GM21825 (cell line): ENCODE data around the gene DNAI1.
"Not testable (repeated sequence)": the region's sequence is repeated elsewhere in the genome, so short reads cannot be mapped to it uniquely, and the experiment has no call there.

ENCODE experiments used
- ATAC-seq: cut with Tn5 transposase; IDR thresholded peaks from one replicate; pipeline ENCODE4 v1.9.1; 2021; ENCODE audit warnings: mild to moderate bottlenecking, moderate library complexity; ENCODE audit not compliant: unreplicated experiment

Gene DNAI1

GRCh38 chr9:34450644-34451043 is 8.0 kb upstream of the DNAI1 start:
- no peak for ATAC-seq

GRCh38 chr9:34451135-34451534 is 7.5 kb upstream of the DNAI1 start:
- ATAC-seq, result no peak

- no peak for ATAC-seq
Observed at GRCh38 chr9:34451545-34451944, 7.1 kb upstream of the DNAI1 start.

GRCh38 chr9:34452568-34452967 is 6.0 kb upstream of the DNAI1 start:
- ATAC-seq, result no peak

GRCh38 chr9:34454571-34455065 is 4.0 kb upstream of the DNAI1 start:
- ATAC-seq, result no peak

DNA sequence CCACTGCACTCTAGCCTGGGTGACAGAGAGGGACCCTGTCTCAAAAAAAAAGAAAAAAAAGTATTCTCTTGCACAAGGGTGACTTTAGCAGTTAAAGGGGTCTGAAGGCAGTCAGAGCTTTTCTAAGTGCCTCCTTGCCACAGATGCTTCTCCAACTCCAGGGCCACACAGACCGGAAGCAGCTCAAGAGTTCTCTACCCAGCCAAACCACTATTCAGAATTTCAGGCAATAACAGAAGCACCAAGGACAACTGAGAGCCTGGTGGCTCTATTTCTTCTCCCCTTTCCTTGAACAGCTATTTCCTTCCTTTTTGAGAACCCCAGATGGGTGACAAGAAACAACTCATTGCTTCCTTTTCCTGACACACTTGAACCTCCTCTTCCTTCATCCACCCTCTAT is 2.5 kb upstream of the DNAI1 start:
- no peak for ATAC-seq

GRCh38 chr9:34456746-34457145 is 1.9 kb upstream of the DNAI1 start:
- ATAC-seq, result no peak

- no peak for ATAC-seq
Observed at GRCh38 chr9:34457266-34458012, 1.2 kb upstream of the DNAI1 start.

DNA sequence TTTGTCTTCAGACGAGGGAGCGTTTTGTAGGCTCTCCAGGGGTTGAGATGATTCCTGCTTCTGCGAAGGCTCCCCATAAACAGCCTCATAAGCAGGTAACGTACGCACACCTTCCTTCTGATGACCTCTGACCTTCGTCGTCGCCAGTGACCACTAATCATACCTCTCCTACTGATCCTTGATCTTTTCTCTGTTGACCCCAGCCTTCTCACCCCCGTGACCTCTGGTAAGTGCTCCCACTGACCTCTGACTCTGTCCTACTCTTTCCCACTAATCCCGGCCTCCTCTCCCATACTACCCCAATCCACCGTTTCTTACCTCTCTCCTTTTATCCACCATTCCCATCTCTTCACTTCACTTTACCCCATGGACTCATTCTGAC is 345 bp downstream of the DNAI1 start:
- ATAC-seq, result no peak

GRCh38 chr9:34459356-34459755 is 751 bp downstream of the DNAI1 start:
- no peak for ATAC-seq

DNA sequence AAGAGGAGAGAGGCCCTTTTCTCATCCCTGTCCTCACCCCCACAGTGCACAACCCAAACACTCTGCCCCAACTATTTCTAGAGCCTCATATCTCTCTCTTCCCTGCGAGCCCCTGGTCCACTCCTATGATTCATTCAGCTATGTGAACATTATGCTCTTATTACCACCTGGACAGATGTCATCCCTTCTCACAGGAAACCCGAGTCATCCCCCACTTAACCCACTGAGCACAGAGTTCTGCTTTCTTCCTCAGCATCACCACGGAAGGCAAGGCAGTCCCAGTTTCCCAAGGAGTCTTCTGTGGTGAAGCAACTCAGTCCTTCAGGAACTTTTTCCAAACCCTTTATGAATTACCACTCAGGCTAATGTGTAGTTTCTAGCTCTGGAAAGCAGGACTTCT is 1.3 kb downstream of the DNAI1 start:
- no peak for ATAC-seq

DNA sequence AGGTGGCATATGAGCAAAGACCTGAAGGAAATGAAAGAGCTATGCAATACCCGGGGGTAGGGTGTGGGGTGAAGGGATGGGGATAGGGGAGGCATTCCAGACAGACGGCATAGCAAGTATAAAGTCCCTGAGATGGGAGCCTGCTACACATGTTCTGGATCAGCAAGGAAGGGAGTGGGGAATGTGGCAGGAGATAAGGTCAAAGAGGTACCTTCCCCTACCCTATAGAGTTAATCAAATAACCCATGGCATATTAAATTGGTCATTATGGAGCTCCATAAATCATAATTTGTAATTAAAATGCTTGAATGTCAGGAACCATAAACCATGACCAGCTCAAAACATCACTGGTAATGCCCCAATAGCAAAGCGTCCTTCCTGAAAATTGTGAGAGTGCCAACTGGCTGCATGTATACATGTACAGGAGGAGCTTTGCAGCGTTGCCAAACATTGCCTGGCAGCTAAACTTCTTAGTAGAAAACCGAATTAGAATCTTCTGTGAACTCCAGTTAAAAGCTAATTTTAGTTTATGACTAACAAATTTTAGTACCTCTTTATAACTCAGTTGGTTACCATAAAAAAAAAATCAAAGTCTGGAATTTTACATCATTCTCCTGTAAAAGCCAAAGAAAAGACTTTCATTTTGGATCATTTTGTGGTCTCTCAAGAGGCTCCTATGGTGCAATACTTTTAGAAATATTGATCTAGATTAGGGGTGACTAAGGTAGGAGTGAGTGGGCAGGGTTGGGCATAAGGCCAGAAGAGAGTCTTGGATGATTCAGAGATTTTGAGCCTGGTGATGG is 4.7 kb downstream of the DNAI1 start:
- no peak for ATAC-seq

DNA sequence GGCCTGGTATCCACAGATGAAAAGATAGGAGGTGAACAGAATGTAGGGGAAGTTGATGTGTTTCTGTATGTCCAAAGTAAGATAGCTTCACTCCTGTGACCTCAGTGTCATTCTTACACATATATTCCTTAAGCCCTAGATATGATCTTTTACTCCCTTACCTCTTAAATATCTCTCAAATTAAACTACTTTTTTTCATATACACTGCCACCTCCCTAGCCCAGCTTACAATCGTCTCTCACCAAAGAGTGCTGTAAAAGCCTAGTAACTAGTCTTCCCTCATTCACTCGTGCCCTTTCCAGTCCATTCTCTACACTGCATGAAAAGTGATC is 5.3 kb downstream of the DNAI1 start:
- ATAC-seq, result no peak

DNA sequence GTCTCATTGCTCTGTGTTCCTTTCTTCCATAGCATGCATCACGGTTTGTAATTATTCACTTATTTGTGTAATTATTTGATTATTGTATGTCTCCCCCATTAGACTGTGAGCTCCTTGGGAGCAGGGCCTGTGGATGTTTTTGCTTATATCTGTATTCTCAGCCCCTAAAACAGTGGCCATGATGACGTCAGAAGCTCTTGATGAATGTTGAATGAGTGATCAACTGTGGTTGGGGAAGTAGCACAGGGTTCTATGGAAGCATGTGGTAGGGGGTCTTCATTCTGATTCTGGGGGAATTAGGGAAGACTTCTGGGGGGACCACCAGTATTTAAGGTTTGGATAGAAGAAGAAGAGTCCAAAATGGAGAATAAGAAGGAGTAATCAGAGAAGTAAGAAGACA is 6.0 kb downstream of the DNAI1 start:
- no peak for ATAC-seq

- no peak for ATAC-seq
Observed at GRCh38 chr9:34465468-34465867, 6.9 kb downstream of the DNAI1 start.

DNA sequence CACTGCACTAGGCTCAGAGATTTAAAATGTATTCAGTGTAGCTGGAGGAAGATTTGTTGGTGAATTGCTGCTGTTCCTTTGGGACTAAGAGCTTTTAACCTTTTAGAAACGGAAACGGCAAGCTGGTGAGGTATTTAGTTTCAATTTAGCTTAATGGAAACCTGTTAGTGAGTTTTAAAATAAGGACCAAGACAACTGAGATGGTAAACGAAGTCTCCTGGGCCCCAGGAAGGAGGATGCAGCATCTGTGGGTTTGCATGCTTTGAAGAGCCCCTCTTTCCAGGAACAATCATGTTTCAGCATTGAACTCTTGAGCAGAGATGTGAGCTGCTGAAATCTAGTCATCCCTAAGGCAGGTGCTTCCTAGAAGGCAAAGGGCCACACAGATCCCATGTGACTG is 16.5 kb downstream of the DNAI1 start:
- ATAC-seq, result no peak

DNA sequence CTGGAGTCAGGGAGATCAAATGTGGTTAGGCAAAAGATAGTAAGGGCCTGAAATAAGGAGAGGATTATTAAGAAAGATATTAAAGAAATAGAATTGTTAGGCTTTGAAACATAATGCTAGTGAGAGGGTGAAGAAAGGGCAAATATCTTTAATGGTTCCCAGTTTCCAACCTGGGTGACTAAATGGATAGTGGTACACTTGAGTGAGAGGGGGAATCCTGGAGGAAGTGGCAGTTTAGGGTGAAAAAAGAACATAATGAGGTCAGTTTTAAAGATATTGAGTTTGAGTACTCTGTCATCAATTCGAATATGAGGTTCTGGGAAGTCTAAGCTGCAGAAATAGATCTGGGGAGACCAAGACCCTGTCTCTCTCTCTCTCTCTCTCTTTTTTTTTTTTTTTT is 18.9 kb downstream of the DNAI1 start:
- ATAC-seq, result no peak

DNA sequence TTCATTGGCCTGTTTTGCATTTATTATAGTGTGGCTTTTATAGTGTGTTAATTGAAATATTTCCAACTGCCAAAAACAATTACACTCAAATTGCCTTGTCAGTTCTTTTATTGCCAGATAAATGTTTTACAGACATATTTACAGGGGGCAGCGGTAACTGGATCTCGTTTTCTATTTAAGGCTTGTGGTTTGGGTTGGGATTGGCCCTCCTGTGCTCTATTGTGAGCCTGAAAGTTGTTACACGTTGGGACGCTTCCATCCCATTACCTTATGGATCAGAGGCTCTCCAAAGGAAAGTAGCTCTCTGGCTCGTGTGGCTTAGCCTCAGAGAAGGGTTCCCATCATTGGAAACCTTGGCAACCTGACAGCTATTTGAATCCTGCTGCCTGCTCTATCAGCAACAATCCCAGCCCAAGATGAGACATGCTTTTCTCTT is 20.8 kb downstream of the DNAI1 start:
- no peak for ATAC-seq

DNA sequence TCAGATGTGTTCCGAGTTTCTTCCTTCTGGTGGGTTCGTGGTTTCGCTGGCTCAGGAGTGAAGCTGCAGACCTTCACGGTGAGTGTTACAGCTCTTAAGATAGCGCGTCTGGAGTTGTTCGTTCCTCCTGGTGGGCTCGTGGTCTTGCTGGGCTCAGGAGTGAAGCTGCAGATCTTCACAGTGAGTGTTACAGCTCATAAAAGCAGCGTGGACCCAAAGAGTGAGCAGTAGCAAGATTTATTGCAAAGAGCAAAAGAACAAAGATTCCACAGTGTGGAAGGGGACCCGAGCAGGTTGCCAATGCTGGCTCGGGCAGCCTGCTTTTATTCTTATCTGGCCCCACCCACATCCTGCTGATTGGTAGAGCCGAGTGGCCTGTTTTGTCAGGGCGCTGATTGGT is 23.0 kb downstream of the DNAI1 start:
- ATAC-seq, result not testable (repeated sequence)

- ATAC-seq, result not testable (repeated sequence)
Observed at GRCh38 chr9:34482746-34483145, 24.1 kb downstream of the DNAI1 start.

- no peak for ATAC-seq
Observed at GRCh38 chr9:34484678-34485077, 26.1 kb downstream of the DNAI1 start.

- ATAC-seq, result no peak
Observed at GRCh38 chr9:34485822-34486221, 27.2 kb downstream of the DNAI1 start.
